B cell (primary cell): ENCODE data around the gene PYGO1.

ENCODE experiments used
- CTCF ChIP-seq: fragments of 200-600 bp; IDR thresholded peaks from one replicate; pipeline ENCODE4 v1.8.0; 2022; ENCODE audit warnings: antibody characterized with exemption, mild to moderate bottlenecking
- EZH2 ChIP-seq: IDR thresholded peaks from 2 replicates; pipeline ENCODE4 v1.6.1; 2012; ENCODE audit warnings: borderline replicate concordance, low read depth, mild to moderate bottlenecking, moderate library complexity, low read length; ENCODE audit not compliant: insufficient read depth, poor library complexity, severe bottlenecking

GRCh38 chr15:55564347-55565145, 23.6 kb downstream of the PYGO1 start:
- TF ChIP-seq CTCF (no peak), EZH2 (no peak)
